Measurements from ENCODE around the gene ZNF318.
"Not testable (repeated sequence)": the region's sequence is repeated elsewhere in the genome, so short reads cannot be mapped to it uniquely, and the experiment has no call there.

Gene ZNF318

DNA sequence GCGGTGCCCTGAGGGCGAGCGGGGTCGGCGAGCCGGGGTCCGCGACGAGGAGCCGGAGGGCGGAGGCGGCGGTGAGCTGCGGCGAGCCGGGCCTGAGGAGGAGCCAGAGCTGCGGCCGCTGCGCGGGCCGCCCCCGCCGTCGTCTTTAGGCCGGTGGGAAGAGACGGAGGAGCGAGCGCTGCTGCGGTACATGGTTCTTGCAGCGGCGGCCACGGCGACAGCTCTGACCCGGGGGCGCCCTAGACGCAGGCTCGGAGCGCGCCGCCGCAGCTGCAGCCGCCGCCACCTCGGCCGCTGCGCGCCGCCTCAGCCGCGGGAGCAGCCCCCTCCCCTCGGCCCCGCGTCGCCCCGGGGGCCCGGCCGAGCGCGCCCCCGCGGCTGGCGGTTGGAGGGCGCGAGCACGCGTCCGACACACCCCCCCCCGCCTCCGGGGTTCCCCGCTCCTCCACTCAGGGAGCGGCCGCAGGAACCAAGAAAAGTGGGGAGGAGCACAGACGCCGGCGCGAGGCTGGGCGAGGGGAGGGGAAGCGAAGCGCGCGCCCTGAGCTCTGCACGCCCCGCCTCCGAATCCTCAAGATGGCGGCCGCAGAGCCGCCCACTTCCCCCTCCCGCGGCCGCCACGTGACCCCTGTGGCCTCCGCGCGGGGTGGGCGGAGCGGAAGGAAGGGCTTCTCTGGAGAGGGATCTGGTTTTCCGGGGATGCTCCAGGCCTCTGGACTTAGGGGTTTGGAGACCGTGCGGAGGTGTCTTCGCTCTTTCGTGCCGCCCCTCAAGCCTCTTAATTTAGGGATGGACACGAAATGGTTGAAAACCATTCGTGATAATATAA, at the start of gene ZNF318:
Gene ZNF318 (minus strand): TSS at position 474 of the 829 bp plus-strand sequence. CDS start 282 bp downstream, at position 192.
- DNase-seq = peak; percentile 96

- DNase-seq = no peak
These were observed 47.5 kb upstream of the ZNF318 start for GRCh38 chr6:43416935-43417334.

GRCh38 chr6:43415275-43415674, 45.8 kb upstream of the ZNF318 start:
- DNase-seq = not testable (repeated sequence)

DNA sequence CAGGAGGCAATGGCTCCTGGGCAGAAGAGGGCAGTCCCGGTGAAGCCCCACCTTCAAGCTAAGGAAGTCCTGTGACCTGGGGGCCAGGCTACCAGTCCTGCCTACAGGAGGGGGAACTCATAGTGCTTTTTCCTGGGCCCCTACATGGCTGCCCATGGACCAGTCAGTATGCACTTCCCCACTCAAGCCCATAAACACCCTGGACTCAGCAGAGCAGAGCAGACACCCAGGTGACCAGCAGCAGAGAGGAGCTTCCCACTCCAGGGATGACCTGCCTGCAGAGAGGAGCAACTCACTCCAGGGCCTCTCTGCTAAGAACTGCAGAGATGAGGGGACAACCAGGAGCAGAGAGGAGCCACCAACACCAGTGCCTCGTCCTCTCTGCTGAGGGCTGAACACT, 43.6 kb upstream of the ZNF318 start:
- no peak for DNase-seq

- no peak for DNase-seq
These were observed 43.1 kb upstream of the ZNF318 start for GRCh38 chr6:43412541-43412940.

- DNase-seq = not testable (repeated sequence)
These were observed 41.3 kb upstream of the ZNF318 start for GRCh38 chr6:43410776-43411175.

GRCh38 chr6:43408259-43408658, 38.8 kb upstream of the ZNF318 start:
- no peak for DNase-seq

GRCh38 chr6:43407296-43407695, 37.8 kb upstream of the ZNF318 start:
- no peak for DNase-seq

DNA sequence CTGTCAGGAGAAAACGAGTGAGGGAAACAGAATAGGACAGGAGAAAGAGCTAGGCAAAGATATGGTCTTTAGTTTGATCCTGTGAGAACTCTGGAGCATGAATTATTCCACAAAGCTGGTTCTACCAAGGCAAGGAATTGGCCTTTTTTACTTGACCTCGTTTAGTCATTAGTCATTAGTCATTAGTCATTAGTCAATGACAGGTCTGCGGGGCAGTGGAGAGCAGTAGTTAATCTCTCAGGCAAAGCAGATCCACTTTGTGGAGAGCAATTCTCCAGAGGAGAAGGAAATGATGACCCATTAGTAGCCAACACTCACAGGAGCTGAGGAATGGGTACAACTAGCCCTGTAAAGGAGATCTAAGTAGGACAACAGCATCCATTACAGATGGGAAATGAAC, 35.9 kb upstream of the ZNF318 start:
- no peak for DNase-seq

GRCh38 chr6:43402820-43403219, 33.4 kb upstream of the ZNF318 start:
- no peak for DNase-seq

GRCh38 chr6:43401730-43402129, 32.3 kb upstream of the ZNF318 start:
- DNase-seq = no peak

DNA sequence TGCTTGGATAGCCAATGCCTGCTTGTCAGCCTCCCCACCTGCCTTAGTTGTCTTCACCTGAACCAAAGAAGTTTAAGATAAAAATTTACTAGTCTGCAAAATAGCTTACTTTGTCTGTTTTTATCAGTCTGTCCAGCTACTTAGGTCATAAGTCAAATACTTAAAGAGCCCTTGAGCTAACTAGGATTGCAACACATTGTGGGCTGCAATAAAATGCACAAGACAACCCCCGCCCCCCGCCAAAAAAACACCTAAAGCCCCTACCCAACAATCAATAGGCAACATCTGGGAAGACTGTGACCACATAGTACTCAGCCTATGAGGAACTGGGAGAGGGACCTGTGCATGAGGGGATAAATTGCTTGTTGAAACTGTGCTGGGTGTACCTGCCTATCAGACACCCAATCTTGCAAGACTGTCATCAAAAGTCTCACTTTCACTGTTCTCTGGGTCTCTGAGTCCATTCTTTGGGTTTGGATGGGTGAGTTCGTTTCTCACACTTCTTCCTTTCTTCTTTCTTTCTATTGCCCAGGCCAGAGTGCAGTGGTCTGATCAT, 30.6 kb upstream of the ZNF318 start:
- DNase-seq = no peak

DNA sequence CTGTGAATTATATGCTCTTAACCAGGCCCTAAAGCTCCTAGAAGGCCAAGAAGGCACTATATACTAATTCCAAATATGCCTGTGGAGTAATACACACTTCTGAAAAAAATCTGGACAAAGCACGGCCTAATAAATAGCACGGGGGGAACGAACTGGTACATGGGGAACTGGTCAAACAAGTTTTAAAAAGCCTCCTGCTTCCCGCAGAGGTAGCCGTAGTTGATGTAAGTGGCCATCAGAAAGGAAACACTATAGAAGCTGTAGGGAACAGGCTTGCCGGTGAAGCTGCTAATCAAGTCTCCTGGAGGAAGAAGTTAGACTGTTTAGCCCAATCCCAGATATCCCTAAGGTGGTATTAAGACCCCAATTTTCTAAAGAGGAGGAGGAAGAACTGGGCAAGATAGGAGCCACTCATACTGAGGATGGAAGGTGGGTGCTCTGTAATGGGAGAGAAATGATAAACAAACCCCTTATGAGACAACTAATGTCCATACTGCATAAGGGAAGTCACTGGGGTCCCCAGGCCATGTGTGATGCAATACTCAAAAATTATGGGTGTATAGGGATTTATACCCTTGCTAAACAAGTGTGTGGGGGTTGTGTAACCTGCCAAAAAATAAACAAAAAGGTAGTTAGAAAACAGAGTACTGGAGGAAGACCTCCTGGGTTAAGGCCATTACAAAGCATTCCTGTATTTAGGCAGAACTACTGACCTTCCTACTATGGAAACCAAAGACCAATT, 27.1 kb upstream of the ZNF318 start:
- DNase-seq = no peak

GRCh38 chr6:43395776-43396175, 26.3 kb upstream of the ZNF318 start:
- DNase-seq = no peak

- DNase-seq = no peak
These were observed 25.5 kb upstream of the ZNF318 start for GRCh38 chr6:43394982-43395381.

DNA sequence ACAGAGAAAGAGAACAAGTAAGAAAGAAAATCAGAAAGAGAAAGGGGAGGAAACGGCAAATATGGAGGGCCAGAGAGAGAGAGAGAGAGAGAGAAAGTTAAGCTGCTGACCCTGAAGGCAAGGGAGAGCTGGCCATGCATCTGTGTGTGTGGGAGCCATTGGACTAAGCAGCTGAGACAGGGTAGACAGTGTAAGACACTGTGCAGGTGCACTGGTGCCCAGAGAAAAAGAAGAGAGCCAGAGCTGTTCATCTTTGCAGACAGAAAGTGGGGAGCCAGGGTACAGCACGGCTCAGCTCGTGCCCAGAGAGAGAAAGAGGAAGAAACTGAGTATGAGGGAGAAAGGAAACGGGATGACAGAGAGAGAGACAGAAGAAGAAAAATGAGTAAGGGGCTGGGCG, 24.2 kb upstream of the ZNF318 start:
- DNase-seq = no peak

DNA sequence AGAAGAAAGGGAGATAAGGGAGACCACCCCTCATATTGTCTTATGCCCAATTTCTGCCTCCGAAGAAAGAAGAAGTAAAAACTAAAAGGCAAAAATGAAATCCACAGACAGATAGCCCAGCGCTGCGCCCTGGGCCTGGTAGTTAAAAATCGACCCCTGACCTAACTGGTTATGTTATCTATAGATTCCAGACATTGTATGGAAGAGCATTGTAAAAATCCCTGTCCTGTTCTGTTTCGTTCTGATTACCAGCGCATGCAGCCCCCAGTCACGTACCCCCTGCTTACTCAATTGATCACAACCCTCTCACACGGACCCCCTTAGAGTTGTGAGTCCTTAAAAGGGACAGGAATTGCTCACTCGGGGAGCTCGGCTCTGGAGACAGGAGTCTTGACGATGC, 23.7 kb upstream of the ZNF318 start:
- not testable (repeated sequence) for DNase-seq

GRCh38 chr6:43391440-43392031, 22.1 kb upstream of the ZNF318 start:
- DNase-seq = no peak

DNA sequence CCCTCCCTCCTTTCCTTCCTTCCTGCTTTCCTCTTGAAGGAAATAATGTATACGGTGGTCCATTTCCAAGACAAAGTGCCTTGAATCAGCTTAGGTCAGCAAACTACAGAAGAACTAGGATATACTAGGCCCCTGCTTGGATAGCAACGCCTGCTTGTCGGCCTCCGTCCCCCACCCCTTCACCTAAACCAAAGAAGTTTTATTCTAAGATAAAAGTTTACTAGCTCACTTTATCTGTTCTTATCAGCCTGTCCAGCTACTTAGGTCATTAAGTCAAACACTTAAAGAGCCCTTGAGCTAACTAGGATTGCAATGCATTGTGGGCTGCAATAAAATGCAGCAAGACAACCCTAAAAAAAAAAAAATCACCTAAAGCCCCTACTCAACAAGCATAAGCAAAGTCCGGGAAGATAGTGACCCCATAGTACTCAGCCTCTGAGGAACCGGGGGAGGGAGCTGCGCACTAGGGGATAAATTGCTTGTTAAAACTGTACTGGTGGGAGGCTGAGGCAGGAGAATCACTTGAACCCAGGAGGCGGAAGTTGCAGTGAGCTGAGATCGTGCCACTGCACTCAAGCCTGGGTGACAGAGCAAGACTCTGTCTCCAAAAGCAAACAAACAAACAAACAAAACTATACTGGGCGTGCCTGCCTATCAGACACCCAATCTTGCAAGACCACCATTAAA, 21.4 kb upstream of the ZNF318 start:
- not testable (repeated sequence) for DNase-seq

DNA sequence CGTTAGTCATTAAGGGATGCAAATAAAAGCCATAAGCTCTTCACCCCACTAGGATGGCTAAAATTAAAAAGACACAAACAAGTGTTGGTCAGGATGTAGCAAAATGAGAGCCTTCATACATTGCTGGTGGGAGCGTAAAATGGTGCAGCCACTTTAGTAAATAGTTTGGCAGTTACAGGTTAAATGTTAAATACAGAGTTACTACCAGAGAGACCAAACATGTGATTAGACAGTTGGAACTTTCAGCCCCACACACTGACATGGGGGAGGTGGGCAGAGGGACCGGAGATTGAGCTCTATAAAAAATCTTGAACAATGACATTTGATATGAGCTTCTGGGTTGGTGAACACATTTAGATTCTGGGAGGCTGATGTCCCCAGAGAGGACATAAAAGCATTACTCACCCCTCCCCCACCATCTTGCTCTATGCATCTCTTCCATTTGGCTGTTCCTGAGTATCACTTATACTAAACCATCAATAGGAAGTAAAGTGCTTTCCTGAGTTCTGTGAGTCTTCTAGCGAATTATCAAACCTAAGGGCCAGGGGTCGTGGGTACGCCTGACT, 20.4 kb upstream of the ZNF318 start:
- no peak for DNase-seq

DNA sequence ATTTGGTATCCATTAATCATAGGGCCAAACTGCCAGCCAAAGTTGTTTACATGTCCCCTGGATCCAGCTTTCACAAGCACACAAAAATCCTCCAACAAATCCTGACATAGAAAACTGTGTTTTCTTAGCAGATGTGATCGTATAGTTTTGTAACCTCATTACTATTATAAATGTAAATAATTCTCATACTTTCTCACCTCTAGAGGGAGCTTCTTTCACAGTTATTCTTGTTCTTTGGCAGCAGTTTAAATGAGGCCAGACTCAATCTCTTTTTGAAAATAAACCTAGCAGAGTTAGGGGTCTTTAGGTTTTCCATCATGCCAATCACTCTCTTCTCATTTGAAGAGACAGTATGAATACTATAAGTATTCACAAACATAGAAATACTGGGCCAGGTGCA, 17.0 kb upstream of the ZNF318 start:
- peak; percentile 3 for DNase-seq

DNA sequence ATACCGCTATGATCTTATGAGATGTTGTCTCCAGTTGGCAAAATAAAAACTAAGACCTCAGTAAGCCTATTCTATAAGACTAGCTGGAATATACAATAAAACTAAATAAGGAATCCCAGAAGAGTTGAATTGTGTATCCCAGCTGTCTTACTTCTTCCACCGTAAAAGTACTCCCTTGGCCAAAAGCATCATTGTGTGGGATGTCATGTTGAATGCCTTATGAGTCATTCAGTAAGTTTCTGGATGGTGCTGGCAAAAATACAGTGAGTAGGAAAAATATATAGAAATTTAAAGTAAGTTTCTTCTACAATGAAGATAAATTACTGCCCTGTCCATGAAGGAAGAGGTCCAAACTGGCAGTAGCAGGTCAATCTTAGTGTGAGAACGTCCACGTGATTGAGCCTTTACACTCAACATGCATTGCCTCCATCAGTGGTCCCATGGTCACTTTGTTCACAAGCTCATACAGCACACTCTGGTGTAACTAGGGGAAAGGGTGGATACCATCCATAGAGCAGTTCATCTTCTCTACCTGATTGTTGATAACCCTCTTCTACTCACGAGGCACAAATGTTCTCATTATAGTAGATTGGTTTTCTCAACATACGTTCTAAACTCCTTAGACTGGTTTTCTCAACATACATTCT, 13.7 kb upstream of the ZNF318 start:
- DNase-seq = no peak
